A673 (cell line): Measurements from ENCODE around the gene SYNJ2.

Experiments used
- CTCF ChIP-seq: fragments of 300-800, 200-600 bp; sonication (generic); conservative IDR thresholded peaks from 2 replicates; pipeline ENCODE4 v1.5.1; 2017; ENCODE audit warnings: low read depth, mild to moderate bottlenecking, antibody characterized with exemption, low read length, moderate library complexity, mixed read lengths
- EZH2 ChIP-seq: fragments of 200-600 bp; sonication (generic); IDR thresholded peaks from 2 replicates; pipeline ENCODE4 v1.6.1; 2017; ENCODE audit warnings: borderline replicate concordance, low read depth, mild to moderate bottlenecking, mixed read lengths, antibody characterized with exemption, low read length; ENCODE audit not compliant: poor library complexity, severe bottlenecking

DNA sequence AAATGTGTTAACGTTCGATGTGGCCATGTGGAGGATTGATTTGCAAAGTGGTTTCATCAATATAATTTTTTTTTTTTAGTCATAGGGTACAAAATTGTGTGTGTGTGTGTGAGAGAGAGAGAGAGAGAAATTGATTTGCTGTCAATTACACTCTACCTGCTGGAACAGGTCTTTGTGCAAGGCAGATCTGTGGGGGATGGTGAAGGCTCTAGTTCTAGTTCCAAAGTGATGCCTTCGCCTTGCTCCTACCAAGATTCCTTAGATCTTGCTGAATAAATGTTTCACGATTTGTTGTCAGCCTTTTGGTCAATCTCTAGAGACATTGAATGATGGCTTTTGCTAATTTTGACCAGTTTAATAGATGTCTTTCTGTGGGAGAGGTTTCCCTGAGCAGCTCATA is 121.6 kb downstream of the SYNJ2 start:
- TF ChIP-seq CTCF (no peak), EZH2 (no peak)
